HEK293T (cell line): ENCODE measurements around the gene CNKSR3.

Experiments
- BHLHE40 ChIP-seq: fragments of 450-650 bp; IDR thresholded peaks from 2 replicates; pipeline ENCODE4 v1.6.1; 2016; ENCODE audit warnings: mild to moderate bottlenecking, moderate library complexity, borderline replicate concordance
- CTBP1 ChIP-seq: fragments of 450-650 bp; IDR thresholded peaks from 2 replicates; pipeline ENCODE4 v1.6.1; 2016; ENCODE audit warnings: borderline replicate concordance
- FOXK2 ChIP-seq: fragments of 450-650 bp; IDR thresholded peaks from 2 replicates; pipeline ENCODE4 v1.6.1; 2016; ENCODE audit warnings: mild to moderate bottlenecking
- L3MBTL2 ChIP-seq: fragments of 450-650 bp; conservative IDR thresholded peaks from 2 replicates; pipeline ENCODE4 v1.6.1; 2016; ENCODE audit warnings: mild to moderate bottlenecking
- NFRKB ChIP-seq: fragments of 450-650 bp; IDR thresholded peaks from 2 replicates; pipeline ENCODE4 v1.6.1; 2016; ENCODE audit warnings: mild to moderate bottlenecking, moderate library complexity
- PKNOX1 ChIP-seq: fragments of 450-650 bp; IDR thresholded peaks from 2 replicates; pipeline ENCODE4 v1.6.1; 2016
- SP1 ChIP-seq: fragments of 450-650 bp; IDR thresholded peaks from 2 replicates; pipeline ENCODE4 v1.6.1; 2017
- ZNF384 ChIP-seq: fragments of 450-650 bp; IDR thresholded peaks from 2 replicates; pipeline ENCODE4 v1.6.1; 2016

- TF ChIP-seq ZNF384 (no peak), SP1 (no peak), PKNOX1 (no peak), NFRKB (no peak), L3MBTL2 (no peak), FOXK2 (no peak), BHLHE40 (no peak), CTBP1 (no peak)
Observed at GRCh38 chr6:154468760-154469159, 41.7 kb downstream of the CNKSR3 start.
